ENCODE data around the gene DLG2.

- TF ChIP-seq, protein P1, sequence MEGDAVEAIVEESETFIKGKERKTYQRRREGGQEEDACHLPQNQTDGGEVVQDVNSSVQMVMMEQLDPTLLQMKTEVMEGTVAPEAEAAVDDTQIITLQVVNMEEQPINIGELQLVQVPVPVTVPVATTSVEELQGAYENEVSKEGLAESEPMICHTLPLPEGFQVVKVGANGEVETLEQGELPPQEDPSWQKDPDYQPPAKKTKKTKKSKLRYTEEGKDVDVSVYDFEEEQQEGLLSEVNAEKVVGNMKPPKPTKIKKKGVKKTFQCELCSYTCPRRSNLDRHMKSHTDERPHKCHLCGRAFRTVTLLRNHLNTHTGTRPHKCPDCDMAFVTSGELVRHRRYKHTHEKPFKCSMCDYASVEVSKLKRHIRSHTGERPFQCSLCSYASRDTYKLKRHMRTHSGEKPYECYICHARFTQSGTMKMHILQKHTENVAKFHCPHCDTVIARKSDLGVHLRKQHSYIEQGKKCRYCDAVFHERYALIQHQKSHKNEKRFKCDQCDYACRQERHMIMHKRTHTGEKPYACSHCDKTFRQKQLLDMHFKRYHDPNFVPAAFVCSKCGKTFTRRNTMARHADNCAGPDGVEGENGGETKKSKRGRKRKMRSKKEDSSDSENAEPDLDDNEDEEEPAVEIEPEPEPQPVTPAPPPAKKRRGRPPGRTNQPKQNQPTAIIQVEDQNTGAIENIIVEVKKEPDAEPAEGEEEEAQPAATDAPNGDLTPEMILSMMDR (IDR thresholded peaks at IDR 0.05; ENCODE audit: extremely low read depth in 1 of 2, insufficient read depth in 1 of 2, low read depth in 1 of 2, low read length in 2 of 2): no peak
- no peak for TF ChIP-seq EZH2 (IDR thresholded peaks at IDR 0.05; ENCODE audit: borderline replicate concordance, low read depth, low read length, severe bottlenecking)
- TF ChIP-seq POLR2AphosphoS5 (IDR thresholded peaks at IDR 0.05; ENCODE audit: insufficient read depth, low read depth, low read length): no peak
Observed at GRCh38 chr11:85094795-85095194, 532.3 kb downstream of the DLG2 start.
